SK-N-SH treated with all-trans-retinoic acid at 6 μM for 48 hours (cell line): ENCODE measurements around the gene ANKRD23.

Experiments used
- ATAC-seq: fragments of 200-7000 bp; cut with Tn5 transposase; 3 replicates; pipeline ENCODE4 v1.9.1; 2020; ENCODE audit warnings: mild to moderate bottlenecking, moderate library complexity
- ARNTL ChIP-seq: fragments of 450-650 bp; formaldehyde crosslinking; IDR thresholded peaks from 2 replicates; pipeline ENCODE4 v1.5.0; 2020; ENCODE audit warnings: low read depth, mild to moderate bottlenecking, moderate library complexity, borderline replicate concordance
- BACH2 ChIP-seq: fragments of 250-450 bp; sonication (Bioruptor Pico); IDR thresholded peaks from 2 replicates; pipeline ENCODE4 v1.9.0; 2021; ENCODE audit warnings: mild to moderate bottlenecking, borderline replicate concordance
- CREB5 ChIP-seq: fragments of 250-450 bp; sonication (Bioruptor Pico); IDR thresholded peaks from 2 replicates; pipeline ENCODE4 v1.5.1; 2020; ENCODE audit warnings: low read depth, mild to moderate bottlenecking, moderate library complexity
- CSRNP3 ChIP-seq: fragments of 250-450 bp; sonication (Bioruptor Pico); IDR thresholded peaks from 2 replicates; pipeline ENCODE4 v1.5.1; 2021; ENCODE audit warnings: mild to moderate bottlenecking, moderate library complexity
- ESRRG ChIP-seq: fragments of 250-450 bp; sonication (Bioruptor Pico); IDR thresholded peaks from 2 replicates; pipeline ENCODE4 v1.6.1; 2021; ENCODE audit warnings: mild to moderate bottlenecking
- GLIS3 ChIP-seq: fragments of 250-450 bp; sonication (Bioruptor Pico); IDR thresholded peaks from 2 replicates; pipeline ENCODE4 v1.5.0; 2020; ENCODE audit warnings: mild to moderate bottlenecking, moderate library complexity
- ISL1 ChIP-seq: fragments of 250-450 bp; sonication (Bioruptor Pico); IDR thresholded peaks from 2 replicates; pipeline ENCODE4 v2.1.2; 2022; ENCODE audit warnings: mild to moderate bottlenecking, moderate library complexity
- OSR1 ChIP-seq: fragments of 250-450 bp; sonication (Bioruptor Pico); IDR thresholded peaks from 2 replicates; pipeline ENCODE4 v1.8.0; 2022; ENCODE audit warnings: moderate library complexity, mild to moderate bottlenecking, inconsistent platforms
- PATZ1 ChIP-seq: fragments of 250-450 bp; sonication (Bioruptor Pico); IDR thresholded peaks from 2 replicates; pipeline ENCODE4 v1.8.0; 2020; ENCODE audit warnings: mild to moderate bottlenecking, moderate library complexity, borderline replicate concordance
- POU6F1 ChIP-seq: fragments of 250-450 bp; sonication (Bioruptor Pico); IDR thresholded peaks from 2 replicates; pipeline ENCODE4 v1.8.0; 2021; ENCODE audit warnings: low read depth, mild to moderate bottlenecking, moderate library complexity, borderline replicate concordance
- PPARA ChIP-seq: fragments of 250-450 bp; sonication (Bioruptor Pico); IDR thresholded peaks from 2 replicates; pipeline ENCODE4 v1.5.0; 2020; ENCODE audit warnings: mild to moderate bottlenecking, borderline replicate concordance
- RARB ChIP-seq: fragments of 250-450 bp; sonication (Bioruptor Pico); IDR thresholded peaks from 2 replicates; pipeline ENCODE4 v1.8.0; 2021; ENCODE audit warnings: mild to moderate bottlenecking, moderate library complexity
- SNAI2 ChIP-seq: fragments of 250-450 bp; sonication (Bioruptor Pico); IDR thresholded peaks from 2 replicates; pipeline ENCODE4 v1.5.0; 2020; ENCODE audit warnings: mild to moderate bottlenecking, moderate library complexity
- TCF4 ChIP-seq: fragments of 250-450 bp; sonication (Bioruptor Pico); IDR thresholded peaks from 2 replicates; pipeline ENCODE4 v1.8.0; 2021; ENCODE audit warnings: mild to moderate bottlenecking, moderate library complexity, borderline replicate concordance
- TOX ChIP-seq: fragments of 250-450 bp; sonication (Bioruptor Pico); IDR thresholded peaks from 2 replicates; pipeline ENCODE4 v1.8.0; 2021; ENCODE audit warnings: mild to moderate bottlenecking, moderate library complexity, borderline replicate concordance
- TSHZ2 ChIP-seq: fragments of 250-450 bp; sonication (Bioruptor Pico); IDR thresholded peaks from 2 replicates; pipeline ENCODE4 v1.5.0; 2020; ENCODE audit warnings: mild to moderate bottlenecking, moderate library complexity
- ZC3H10 ChIP-seq: fragments of 250-450 bp; sonication (Bioruptor Pico); IDR thresholded peaks from 2 replicates; pipeline ENCODE4 v1.5.1; 2021; ENCODE audit warnings: mild to moderate bottlenecking, moderate library complexity
- ZFP3 ChIP-seq: fragments of 250-450 bp; sonication (Bioruptor Pico); IDR thresholded peaks from 2 replicates; pipeline ENCODE4 v1.5.0; 2020; ENCODE audit warnings: mild to moderate bottlenecking, moderate library complexity
- ZFP30 ChIP-seq: fragments of 450-650 bp; formaldehyde crosslinking; IDR thresholded peaks from 2 replicates; pipeline ENCODE4 v1.5.0; 2022; ENCODE audit warnings: mild to moderate bottlenecking, moderate library complexity
- ZNF565 ChIP-seq: fragments of 450-650 bp; formaldehyde crosslinking; conservative IDR thresholded peaks from 2 replicates; pipeline ENCODE4 v1.5.0; 2020; ENCODE audit warnings: low read depth, mild to moderate bottlenecking, moderate library complexity
- ZNF70 ChIP-seq: fragments of 450-650 bp; formaldehyde crosslinking; IDR thresholded peaks from 2 replicates; pipeline ENCODE4 v1.5.0; 2020; ENCODE audit warnings: mild to moderate bottlenecking, moderate library complexity
- ZNF8 ChIP-seq: fragments of 450-650 bp; formaldehyde crosslinking; IDR thresholded peaks from 2 replicates; pipeline ENCODE4 v1.5.0; 2020; ENCODE audit warnings: mild to moderate bottlenecking, moderate library complexity

ANKRD23 gene

GRCh38 chr2:96811917-96812316 is 31.9 kb downstream of the ANKRD23 start:
- no peak for TF ChIP-seq BACH2 (CRISPR knock-in tag)
- TF ChIP-seq PATZ1 = no peak
- TF ChIP-seq OSR1 (CRISPR knock-in tag) = no peak
- TF ChIP-seq RARB (CRISPR knock-in tag) = no peak
- TF ChIP-seq POU6F1 (CRISPR knock-in tag) = no peak
- no peak for TF ChIP-seq ZFP3 (CRISPR knock-in tag)
- TF ChIP-seq TSHZ2 = no peak
- no peak for TF ChIP-seq ZNF8 (CRISPR knock-in tag)
- no peak for TF ChIP-seq CSRNP3 (CRISPR knock-in tag)
- TF ChIP-seq GLIS3 (CRISPR knock-in tag) = no peak
- no peak for TF ChIP-seq SNAI2
- TF ChIP-seq PPARA = no peak
- no peak for TF ChIP-seq ARNTL (CRISPR knock-in tag)
- no peak for TF ChIP-seq ISL1 (CRISPR knock-in tag)
- no peak for TF ChIP-seq ESRRG (CRISPR knock-in tag)
- no peak for TF ChIP-seq TCF4 (CRISPR knock-in tag)
- no peak for TF ChIP-seq ZNF70 (CRISPR knock-in tag)
- ATAC-seq = no peak

GRCh38 chr2:96810783-96811192 is 33.0 kb downstream of the ANKRD23 start:
- ATAC-seq = no peak
- TF ChIP-seq PATZ1 (no peak), ZNF70 (CRISPR knock-in tag) (no peak), ZNF565 (CRISPR knock-in tag) (no peak), OSR1 (CRISPR knock-in tag) (no peak), TOX (no peak), CREB5 (CRISPR knock-in tag) (no peak), ESRRG (CRISPR knock-in tag) (no peak), CSRNP3 (CRISPR knock-in tag) (no peak), BACH2 (CRISPR knock-in tag) (no peak), POU6F1 (CRISPR knock-in tag) (no peak), ISL1 (CRISPR knock-in tag) (no peak), SNAI2 (no peak), ZC3H10 (CRISPR knock-in tag) (no peak), ARNTL (CRISPR knock-in tag) (no peak), ZFP30 (CRISPR knock-in tag) (no peak), PPARA (no peak), GLIS3 (CRISPR knock-in tag) (no peak), RARB (CRISPR knock-in tag) (no peak), ZFP3 (CRISPR knock-in tag) (no peak)
